Measurements from ENCODE around the gene ZW10.

The ZW10 gene

DNA sequence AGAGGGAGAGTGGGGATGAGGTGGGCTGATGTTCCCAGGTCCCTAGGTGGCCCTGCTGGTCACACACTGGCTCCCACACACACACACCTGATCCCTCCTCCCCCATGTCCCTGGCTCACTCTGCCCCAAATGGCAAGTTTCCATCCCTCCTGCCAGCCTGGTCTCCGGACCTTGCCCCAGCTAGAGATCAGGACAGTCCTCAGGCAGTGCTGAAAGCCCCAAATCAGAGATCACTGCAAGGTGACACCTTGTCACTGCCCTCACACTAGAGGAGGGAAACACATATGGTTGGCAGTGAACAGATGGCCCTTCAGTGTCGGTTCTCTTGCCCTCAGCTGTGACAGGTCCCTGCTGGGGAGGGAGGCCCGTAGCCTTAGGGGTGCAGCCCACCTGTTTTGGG, 75.0 kb downstream of the ZW10 start:
- DNase-seq (ENCODE audit: low read depth), result no peak

GRCh38 chr11:113697756-113698407, 75.6 kb downstream of the ZW10 start:
- DNase-seq (ENCODE audit: low read depth), result no peak

DNA sequence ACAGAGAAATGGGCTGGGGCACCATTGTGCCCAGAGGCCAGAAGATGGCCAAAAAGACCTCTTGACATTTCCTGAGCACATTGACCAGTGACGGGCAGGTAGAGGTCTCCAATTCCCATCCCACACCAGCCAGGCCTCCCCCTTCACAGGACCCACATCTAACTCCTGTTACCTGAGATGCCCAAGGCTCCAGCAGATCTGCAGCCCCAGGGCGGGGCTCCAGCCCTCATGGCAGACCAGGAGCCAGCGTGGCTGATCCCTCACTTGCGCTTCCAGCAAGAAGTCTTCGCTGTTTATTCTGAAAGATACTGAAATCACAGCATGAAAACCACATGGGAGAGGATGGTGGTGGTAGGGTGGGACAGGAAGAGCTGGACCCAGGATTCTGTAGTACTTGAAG, 76.4 kb downstream of the ZW10 start:
- no peak for DNase-seq (ENCODE audit: low read depth)

- DNase-seq (ENCODE audit: low read depth), result no peak
Observed at GRCh38 chr11:113695207-113695606, 78.3 kb downstream of the ZW10 start.

DNA sequence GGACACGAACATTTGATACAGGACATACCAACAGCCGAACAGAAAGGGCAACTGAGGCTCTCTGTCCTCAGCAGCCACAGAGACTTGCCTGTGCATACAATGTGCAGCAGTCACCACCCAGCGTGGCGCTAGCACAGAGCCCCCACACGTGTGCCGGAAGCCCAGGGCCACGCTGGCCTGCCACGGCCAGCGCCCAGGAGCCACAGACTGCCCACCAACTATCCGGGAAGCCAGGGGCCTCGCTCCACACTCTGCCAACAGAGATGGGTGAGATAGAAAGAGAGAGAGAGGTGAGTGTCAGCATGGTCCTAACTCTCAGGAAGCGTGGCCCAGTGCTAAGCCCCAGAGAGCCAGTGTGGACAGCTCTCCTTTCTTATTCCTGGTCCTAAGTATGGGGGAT, 79.1 kb downstream of the ZW10 start:
- DNase-seq (ENCODE audit: low read depth), result no peak

DNA sequence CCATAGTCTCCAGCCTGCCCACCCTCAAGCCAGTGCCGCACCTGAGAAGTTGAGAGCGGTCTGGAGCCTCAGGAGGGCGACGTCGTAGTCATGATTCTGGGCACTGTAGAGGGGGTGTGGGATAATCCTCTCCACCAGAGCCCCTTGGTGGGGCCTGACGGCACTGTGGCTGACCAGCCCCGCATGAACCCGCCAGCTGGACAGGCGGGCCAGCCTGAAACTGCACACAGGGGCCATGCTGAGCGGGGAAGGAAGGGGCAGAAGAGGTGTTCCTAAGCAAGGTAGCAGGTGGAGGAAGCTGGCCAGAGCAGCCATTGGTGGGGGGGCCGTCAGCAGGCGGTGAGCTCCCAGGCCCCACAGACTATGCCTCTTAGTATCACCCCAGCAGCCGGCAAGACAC, 80.5 kb downstream of the ZW10 start:
- no peak for DNase-seq (ENCODE audit: low read depth)

- DNase-seq (ENCODE audit: low read depth), result no peak
Observed at GRCh38 chr11:113690619-113691569, 82.6 kb downstream of the ZW10 start.

GRCh38 chr11:113689768-113690618, 83.5 kb downstream of the ZW10 start:
- DNase-seq (ENCODE audit: low read depth), result no peak

DNA sequence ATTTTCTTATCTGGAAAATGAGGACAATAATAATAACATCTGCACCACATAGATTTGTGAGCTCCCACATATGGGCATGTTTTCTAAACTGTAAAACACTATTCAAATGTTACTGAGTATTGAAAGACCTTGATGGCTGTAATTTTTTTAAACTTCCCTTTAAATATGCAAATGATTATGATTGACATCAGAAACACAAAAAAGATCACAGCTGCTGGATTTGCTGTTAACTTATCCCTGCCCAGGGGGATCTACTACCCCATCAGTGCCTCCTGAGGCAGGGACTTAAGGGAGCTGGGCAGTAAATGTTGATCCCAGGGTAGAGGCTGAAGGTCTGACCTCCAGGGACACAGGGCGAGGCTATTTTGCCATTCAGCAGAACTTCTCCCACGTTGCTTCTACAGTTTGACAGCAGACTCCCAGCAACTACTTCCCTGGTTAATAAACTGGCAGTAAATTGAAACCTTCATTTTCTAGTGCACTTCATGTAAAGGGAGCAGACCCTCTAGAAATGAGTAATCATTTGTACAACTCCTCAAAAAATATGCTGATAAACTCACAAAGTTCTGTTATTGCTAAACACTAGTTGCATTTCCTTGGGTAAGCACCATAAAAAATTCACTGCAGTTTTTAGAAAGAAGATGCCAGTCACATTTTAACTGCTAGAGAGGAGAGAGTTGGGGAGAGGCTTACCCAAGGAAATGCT, 87.7 kb downstream of the ZW10 start:
- DNase-seq (ENCODE audit: low read depth), result no peak

DNA sequence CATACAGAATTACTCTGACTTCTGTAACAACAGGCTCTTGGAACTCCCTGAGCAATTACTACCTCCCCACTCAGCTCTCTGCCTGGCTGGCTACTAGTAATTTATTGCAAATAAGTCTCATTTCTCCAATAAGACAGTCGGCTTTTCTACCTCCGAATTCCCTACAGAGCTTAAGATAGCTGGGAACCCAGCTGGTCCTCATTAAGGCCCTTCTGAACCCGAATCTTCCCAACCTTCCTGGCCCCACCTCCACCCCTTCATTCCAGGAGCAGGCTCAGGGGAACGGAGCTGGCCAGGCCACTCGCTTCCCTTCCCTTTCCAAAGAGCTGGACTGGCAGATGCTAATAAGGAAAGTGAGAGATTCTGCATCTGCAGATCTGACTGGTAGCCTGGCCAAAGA, 89.0 kb downstream of the ZW10 start:
- no peak for DNase-seq (ENCODE audit: low read depth)

- DNase-seq (ENCODE audit: low read depth), result no peak
Observed at GRCh38 chr11:113683481-113684046, 89.9 kb downstream of the ZW10 start.
